Fibroblast of peridontal ligament (primary cell): Measurements from ENCODE around the gene RHCG.

Source experiments
- DNase-seq: peaks from one replicate; pipeline ENCODE4 v3.0.0-alpha.2; 2010; ENCODE audit errors: extremely low read depth

The RHCG gene

GRCh38 chr15:89502867-89503595 is 6.6 kb upstream of the RHCG start:
- DNase-seq, result no peak

DNA sequence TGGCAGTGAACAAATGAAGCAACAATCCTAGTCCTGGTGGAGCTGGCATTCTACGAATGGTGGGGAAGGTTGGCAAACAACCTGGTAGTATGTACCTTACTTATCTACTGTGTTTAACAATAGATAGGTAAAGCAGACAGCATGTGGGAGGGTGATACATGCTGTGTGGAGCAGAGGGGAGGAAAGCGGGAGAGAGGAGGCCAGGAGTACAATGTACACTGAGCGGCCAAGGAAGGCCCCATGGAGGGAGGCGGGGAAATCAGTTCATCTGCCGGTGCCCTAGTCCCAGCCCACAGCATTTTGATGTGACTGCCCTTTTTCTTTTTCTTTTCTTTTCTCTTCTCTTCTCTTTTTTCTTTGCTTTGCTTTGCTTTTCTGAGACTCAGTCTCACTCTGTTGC is 5.3 kb upstream of the RHCG start:
- DNase-seq, result no peak

DNA sequence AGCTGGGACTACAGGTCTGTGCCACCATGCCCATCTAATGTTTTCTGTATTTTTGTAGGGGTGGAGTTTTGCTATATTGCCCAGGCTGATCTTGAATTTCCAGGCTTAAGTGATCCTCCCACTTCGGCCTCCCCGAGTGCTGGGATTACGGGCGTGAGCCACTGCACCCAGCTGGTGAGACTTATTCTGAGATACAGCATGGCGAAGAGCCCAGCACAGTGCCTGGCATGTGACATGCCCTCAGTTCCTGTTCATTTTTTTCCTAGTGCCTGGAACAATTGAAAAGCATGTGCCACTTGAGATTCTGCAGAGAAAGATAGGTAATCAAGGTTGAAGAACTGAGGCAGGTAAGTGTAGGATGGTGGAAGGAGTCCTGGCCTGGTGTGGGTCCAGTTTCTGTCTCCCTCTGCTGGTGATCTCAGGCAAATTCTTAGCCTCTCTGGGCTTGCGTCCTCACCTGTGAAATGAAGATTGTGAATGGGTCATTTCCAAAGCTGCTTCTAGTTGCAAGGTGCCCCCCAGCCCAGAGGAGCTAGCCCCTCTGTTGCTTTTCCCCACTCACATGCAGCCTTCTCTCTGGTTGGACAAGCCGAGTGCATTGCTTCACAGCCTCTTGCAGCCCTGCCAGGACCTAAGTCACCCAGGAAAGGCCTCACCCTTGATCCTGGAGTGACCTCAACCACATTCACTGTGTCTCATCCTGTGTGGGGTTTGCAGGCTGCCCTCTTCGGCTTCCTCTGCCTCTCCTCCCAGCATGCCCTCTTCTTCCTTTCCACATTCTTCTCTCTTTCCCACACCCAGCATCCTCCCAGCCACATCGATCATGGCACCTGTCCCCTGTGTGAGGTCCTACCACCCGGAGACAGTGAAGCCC is 4.3 kb upstream of the RHCG start:
- DNase-seq, result no peak

- DNase-seq, result no peak
Observed at GRCh38 chr15:89499156-89499555, 2.8 kb upstream of the RHCG start.

GRCh38 chr15:89498574-89498906 is 2.2 kb upstream of the RHCG start:
- DNase-seq, result no peak

DNA sequence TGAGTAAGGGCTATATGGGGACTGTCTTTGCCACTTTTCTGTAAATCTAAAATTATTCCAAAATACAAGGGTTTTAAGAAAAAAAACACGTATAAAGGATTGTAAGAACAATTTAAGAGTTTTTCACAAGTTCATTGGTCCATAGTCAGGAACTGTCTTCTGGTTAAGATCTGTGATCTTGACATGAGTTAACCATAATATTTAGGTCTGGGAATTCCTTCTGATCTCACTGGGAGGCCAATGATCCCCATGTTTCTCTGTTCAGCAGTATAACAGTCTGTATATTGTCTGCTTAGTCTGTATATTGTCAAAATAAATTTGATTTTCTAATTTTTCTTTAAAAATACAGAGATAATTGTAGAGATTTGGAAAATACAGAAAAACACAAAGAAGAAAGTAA is 848 bp upstream of the RHCG start:
- DNase-seq, result no peak

DNA sequence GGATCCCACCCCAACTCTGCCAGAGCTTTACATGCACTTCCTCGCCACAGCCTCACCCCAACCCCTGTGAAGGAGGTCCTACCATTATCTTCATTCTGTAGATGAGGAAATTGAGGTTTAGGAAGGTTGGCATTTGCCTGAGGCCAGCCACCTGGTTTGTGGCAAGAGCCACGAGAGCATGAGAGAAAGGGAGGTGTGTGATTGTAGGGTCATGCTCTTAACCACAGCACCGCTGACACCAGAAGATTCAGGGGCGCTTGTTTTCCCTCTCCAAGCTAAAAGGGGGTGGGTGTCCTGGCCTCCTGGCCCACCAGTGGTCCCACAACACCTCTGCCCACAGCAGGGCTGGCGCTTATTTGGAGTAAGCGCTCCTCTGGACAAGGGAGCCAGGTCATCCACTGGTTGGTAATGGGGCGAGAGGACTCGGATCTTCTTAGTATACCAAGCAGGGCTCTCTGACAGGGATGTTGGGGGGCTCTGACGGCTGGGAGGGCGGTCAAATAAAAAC is 691 bp downstream of the RHCG start:
- DNase-seq, result no peak

DNA sequence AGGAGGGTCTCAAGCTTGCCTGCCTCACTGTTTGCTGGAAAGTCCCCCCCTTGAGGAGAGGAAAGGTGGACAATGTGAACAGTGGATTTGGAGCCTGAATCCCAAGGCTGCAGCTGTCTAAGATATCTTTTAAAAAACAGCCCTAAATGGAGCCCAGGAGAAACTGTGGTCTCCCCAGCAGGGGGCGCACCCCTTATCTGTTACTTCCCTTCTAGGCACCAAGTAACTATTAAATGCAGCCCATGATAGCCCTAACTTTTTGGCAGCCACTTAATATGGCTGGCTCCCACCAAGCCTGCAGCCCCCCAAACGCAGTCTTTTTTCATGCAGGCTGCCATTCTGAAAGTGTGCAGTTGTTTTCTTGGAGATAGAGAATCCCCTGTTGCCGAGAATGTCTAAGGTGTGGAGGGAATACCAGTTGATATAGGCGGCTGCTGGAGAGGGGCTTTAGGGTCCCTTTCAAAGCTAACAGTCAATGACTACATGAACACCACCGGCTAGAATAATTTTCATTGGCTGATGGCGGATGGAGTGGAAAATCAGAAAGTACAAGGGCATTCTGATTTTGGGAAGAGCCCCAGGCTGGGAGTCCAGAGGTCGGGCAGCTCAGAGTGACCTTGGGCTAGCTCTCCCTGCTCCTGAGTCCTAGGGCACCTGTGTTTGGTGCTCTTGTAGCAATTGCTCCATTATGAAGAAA is 1.3 kb downstream of the RHCG start:
- DNase-seq, result no peak

- no peak for DNase-seq
Observed at GRCh38 chr15:89494031-89494430, 2.4 kb downstream of the RHCG start.

DNA sequence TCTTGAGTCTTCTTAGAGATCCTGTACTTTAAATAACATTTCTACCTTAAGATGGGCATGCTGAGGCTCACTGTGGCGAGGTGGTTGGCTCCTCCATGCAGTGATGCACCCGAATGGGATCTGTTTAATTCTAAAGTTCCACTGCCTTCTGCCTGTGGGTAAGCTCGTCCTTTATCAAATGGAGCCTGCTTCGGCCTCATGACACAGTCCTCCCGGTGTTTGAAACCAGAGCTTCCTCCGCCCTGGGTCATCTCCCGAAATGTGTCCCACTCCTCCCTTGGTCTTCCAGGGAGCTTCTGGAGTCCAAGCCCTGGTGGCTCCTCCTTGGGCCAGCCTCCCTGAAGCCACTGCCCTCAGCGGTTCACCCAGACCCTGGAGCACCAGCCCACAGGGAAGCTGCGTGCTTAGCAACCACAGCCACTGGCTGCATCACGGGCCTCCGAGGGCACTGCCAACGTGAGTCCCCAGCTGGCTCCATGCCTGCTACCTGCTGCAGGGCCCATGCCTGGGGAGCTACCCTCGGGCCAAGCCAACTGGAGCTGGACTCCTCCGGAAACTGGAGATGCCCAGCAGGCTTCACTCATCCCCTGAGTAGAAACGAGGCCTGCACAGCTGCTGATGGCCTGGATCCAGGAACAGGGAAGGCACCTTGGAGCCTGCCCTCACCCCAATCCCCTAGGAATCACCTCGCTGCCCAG is 3.3 kb downstream of the RHCG start:
- no peak for DNase-seq

DNA sequence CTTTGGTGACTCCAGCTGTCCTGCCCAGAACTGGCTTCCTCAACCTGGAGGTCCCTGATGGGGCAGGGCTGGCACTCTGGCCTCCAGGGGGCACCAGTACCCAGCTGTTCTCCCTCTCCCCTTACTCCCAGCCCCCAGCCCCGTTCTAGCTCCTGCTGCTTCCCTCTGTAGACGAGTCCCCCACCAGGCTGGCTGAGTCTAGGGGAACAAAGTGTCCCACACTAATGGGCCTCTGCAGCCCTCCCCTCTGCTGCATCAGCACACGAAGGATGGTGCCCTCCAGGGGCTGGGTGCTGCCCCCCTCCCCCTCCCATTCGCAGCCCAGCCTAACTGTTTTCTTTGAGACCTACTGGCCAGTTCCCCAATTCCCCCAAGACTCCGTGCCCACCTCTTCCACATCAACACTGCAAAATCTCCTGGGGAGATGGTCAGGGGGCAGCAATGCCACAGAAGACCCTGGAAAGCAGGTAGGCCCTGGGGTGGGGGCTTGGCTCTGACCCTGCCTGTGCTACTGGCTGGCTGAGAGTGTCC is 4.2 kb downstream of the RHCG start:
- DNase-seq, result no peak

DNA sequence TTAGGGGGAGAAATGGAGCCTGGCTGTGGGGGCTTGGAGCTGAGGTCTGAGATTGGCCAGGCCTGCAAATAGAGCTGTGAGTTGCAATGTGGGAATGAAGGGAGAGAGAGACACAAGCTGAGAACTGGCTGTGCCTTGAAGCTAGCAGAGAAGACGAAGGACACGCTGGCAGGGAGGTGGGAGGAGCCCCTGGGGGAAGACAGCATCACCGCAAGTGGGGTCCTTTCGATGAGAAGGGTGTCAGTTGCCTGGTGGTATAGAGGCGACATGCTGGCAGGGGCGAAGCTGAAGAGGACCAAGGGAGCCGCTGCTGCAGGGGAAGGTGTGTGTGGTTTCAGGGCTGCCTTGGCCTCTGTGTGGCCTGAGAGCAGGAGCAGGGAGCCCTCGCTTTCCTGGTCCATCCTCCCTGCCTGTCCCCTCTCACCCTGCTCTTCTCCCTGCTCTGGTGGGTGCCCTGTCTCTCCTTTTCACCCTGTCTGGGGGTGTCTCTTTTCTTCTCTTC is 5.5 kb downstream of the RHCG start:
- DNase-seq, result no peak

- DNase-seq, result no peak
Observed at GRCh38 chr15:89490081-89490813, 6.1 kb downstream of the RHCG start.

DNA sequence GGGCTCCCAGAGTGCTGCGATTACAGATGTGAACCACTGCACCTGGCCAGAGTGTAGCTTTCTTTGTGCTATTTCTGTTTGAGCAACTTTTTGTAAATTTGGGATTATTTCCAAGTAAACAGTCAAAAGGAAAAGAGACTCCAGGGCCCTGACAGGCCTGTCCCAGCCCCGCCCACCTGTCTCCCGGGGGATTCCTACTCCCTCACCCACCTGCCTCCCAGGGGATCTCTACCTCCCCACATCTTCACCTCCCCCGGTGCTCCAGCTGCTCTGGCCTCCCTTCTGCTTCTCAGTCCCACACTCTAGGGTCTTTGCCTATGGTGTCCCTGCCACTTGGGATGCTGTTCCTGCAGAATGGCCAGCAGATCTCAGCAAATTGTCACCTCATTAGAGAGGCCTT is 7.0 kb downstream of the RHCG start:
- no peak for DNase-seq

DNA sequence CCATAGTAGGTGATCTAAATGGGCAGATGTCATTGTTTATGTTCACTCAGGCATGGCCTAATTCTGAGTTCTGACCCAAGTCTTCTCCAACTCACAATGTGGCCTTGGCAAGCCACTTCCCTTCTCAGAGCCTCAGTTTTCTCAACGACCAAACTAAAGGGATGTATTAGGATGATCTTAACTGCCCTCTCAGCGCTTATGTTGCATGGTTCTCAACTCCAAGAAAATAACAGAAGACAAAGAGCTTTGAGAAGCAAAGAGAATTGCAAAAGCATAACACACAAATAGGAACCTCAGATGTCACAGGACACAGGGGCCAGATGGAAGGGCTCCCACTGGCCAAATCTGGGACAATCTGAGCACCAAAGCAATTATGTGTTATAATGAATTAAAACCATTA is 8.6 kb downstream of the RHCG start:
- no peak for DNase-seq

DNA sequence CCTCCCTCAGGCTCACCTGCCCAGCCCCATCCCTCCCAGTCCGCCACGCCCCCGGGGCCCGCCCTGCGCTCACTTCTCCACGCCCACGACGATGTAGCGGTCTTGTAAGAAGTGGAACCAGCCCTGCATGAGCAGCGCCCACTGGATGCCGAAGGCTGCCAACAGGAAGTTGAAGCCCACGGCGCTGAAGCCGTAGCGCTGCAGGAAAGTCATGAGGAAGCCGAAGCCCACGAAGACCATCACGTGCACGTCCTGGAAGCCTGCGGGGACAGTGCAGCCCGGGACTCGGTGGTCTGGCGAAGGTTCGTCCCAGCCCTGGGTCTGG is 9.7 kb downstream of the RHCG start:
- no peak for DNase-seq

DNA sequence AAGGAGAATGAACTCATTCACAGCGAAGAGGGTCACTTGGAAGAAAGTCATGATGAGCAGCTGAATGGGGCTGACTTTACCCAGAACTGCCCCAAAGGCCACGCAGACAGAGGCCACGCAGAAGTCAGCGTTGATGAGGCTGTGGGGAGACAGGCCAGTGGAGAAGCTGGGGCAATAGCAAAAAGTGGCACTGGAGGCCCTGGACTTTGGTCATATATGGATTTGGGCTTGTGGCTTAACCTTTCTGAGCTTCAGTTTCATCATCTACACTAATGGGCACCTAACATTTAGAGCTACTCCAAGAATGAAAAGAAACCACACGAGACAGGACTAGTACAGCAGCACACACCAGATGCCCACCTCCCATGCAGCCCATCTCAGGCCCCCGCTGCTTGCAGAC is 13.3 kb downstream of the RHCG start:
- no peak for DNase-seq

DNA sequence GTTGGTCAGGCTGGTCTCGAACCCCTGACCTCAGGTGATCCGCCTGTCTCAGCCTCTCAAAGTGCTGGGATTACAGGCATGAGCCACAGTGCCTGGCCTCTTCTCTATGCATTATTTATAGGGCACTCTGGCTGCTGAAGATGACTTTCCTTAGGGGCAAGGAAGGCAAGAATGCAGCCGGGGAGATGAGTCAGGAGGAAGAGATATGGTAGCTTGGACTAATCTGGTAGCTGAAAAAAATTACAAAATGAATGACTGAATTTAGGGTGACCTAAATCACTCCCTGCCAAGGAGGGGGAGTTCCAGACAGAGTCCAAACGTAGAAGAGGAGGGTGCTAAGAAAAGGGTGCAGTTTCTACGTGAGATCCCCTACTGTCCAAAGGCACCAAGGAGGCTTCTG is 14.2 kb downstream of the RHCG start:
- no peak for DNase-seq

- no peak for DNase-seq
Observed at GRCh38 chr15:89480505-89480904, 15.9 kb downstream of the RHCG start.

GRCh38 chr15:89479173-89479572 is 17.2 kb downstream of the RHCG start:
- DNase-seq, result no peak
